HepG2 (cell line): ENCODE data around the gene SMIM1. TPM values are rescaled to one million over a fixed set of nuclear protein-coding genes. Genes with fewer than 3 reads are reported as not detected.

Source experiments
- GABPA ChIP-seq, 2 experiments: IDR thresholded peaks; 2 replicates each; pipeline ENCODE4 v1.6.1; 2011 to 2016; ENCODE audit warnings: low read depth in 2 of 2, low read length in 1 of 2, missing biosample characterization in 1 of 2, missing genetic modification characterization in 1 of 2
- GTF3A ChIP-seq: sonication (generic); formaldehyde crosslinking; conservative IDR thresholded peaks from 2 replicates; pipeline ENCODE4 v1.4.0; 2020; ENCODE audit warnings: mild to moderate bottlenecking, missing genetic modification reagents
- ZBED4 ChIP-seq: sonication (generic); formaldehyde crosslinking; IDR thresholded peaks from 2 replicates; pipeline ENCODE4 v1.4.0; 2020; ENCODE audit warnings: missing genetic modification reagents, borderline replicate concordance
- ZBTB10 ChIP-seq: sonication (generic); formaldehyde crosslinking; IDR thresholded peaks from 2 replicates; pipeline ENCODE4 v1.4.0; 2020; ENCODE audit warnings: missing genetic modification reagents, borderline replicate concordance
- ZFP1 ChIP-seq: IDR thresholded peaks from 2 replicates; pipeline ENCODE4 v1.6.1; 2016
- polyA plus RNA-seq, 8 experiments: library from polyadenylated mRNA; depleted of rRNA in 3 of 8; stranded (reverse) in 7 of 8; unstranded in 1 of 8; fragments of >200 nt; fragmentation: Illumina TruSeq in 4 of 8; extraction: Trizol in 4 of 8; gene quantifications; 2 replicates each; pipeline versions ENCODE4 v1.2.1 to v1.2.3, GENCODE V29; 2011 to 2016; ENCODE audit warnings: low read depth in 4 of 8, missing spikeins in 1 of 8, mixed read lengths in 1 of 8; ENCODE audit not compliant: insufficient read depth in 1 of 8
- total RNA-seq, 5 experiments: library from RNA; depleted of rRNA; stranded (reverse); fragments of >200 nt; fragmentation: Illumina TruSeq; extraction: Trizol; gene quantifications; 2 replicates each; pipeline ENCODE4 v1.2.3, GENCODE V29; 2016; ENCODE audit warnings: low read depth in 1 of 5

Gene SMIM1
- total and polyA plus RNA-seq, 2 of the 13 experiments (the other 11 are each of a cell fraction or from before 2014, with no cell fraction given), result 12.4 to 56.3 TPM

DNA sequence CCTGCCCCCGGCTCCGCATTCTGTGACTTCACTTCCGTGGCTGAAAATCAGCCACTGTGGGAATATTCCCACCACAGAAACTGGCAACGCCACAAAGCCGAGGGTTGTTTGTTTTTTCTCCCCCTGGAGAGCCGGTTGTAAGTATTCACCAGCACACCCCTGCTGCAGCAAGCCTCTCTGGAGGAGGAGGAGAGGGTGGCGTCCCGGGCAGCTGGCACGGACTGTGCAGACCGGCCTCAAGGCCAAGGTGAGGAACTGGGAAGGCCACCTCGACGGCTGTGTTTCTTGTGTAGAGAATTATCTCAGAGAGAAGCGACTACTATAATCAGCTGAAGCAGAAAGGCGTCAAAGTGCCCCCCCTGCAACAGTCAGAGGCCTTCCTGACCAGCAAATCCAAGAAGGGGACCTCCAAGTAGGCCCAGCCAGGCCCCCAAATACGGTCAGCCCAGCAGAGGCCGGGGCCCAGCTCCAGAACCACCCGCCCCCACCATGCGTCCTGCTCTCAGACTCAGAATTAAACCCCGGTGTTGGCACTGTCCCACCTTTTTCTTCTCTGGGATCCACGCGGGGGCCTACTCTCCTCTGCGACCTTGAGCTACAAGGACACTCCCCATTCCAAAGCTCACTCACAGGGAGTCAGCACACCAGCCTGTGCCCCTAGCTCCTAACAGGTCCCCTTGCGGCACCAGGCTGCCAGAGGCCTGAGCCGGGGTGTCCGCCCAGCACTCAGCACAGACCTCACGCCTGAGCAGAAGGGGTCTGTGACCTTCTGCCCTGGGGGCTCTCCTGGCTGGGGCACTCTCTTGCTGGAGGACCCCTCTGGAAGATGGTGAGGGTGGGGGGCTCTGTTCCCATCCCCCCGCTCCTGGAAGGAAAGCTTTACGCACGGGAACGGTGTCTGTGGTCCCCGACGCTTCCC, 1.2 kb upstream of the SMIM1 start (continued):
- TF ChIP-seq ZBED4 (CRISPR knock-in tag) (no peak; the same call in 1 of the 2 replicates), GTF3A (CRISPR knock-in tag) (no peak; the same call in 1 of the 2 replicates), ZFP1 (CRISPR knock-in tag) (0 out of 2 replicates have a peak, but pooled peaks have one; percentile 5), GABPA (IDR thresholded peaks at IDR 0.05; ENCODE audit: low read depth, low read length) (no peak), GABPA (CRISPR knock-in tag; IDR thresholded peaks at IDR 0.05; ENCODE audit: low read depth) (0 out of 2 replicates have a peak, but pooled peaks have one; percentile 2), ZBTB10 (CRISPR knock-in tag) (peak; percentile 72; the same call in 1 of the 2 replicates)
